Stimulated activated naive B cell treated with anti-CD40 and anti-IgM and Interleukin-4, amounts not matched to agents 10 μg/mL and 1 μg/mL and 100 μg/mL, for 72 hours (primary cell): ENCODE results near the gene SLC37A2.

ENCODE experiments used
- ATAC-seq, 2 donors: fragments of 150-1000 bp; cut with Tn5 transposase; replicated peaks; 2 replicates each; pipeline ENCODE4 v1.10.0; 2021; ENCODE audit warnings: moderate library complexity in 1 of 2
- DNase-seq: peaks from one replicate; pipeline ENCODE4 v3.0.0; 2021
- H3K27ac Mint-ChIP-seq: one replicate; pipeline ENCODE4 v1.8.0; 2022; ENCODE audit warnings: mild to moderate bottlenecking, mixed read lengths
- H3K27me3 Mint-ChIP-seq, 2 donors: one replicate each; pipeline ENCODE4 v1.8.0; 2022; ENCODE audit warnings: mixed read lengths in 2 of 2
- H3K36me3 Mint-ChIP-seq, 2 donors: one replicate each; pipeline ENCODE4 v1.8.0; 2022; ENCODE audit warnings: mixed read lengths in 2 of 2, mild to moderate bottlenecking in 1 of 2
- H3K4me1 Mint-ChIP-seq, 2 donors: one replicate each; pipeline ENCODE4 v1.8.0; 2022; ENCODE audit warnings: mixed read lengths in 2 of 2, mild to moderate bottlenecking in 1 of 2
- H3K4me3 Mint-ChIP-seq, 2 donors: one replicate each; pipeline ENCODE4 v1.8.0; 2022; ENCODE audit warnings: mild to moderate bottlenecking in 2 of 2, mixed read lengths in 2 of 2, moderate library complexity in 1 of 2
- H3K9me3 Mint-ChIP-seq, 2 donors: one replicate each; pipeline ENCODE4 v1.8.0; 2022; ENCODE audit warnings: mixed read lengths in 2 of 2, mild to moderate bottlenecking in 1 of 2

SLC37A2 gene

DNA sequence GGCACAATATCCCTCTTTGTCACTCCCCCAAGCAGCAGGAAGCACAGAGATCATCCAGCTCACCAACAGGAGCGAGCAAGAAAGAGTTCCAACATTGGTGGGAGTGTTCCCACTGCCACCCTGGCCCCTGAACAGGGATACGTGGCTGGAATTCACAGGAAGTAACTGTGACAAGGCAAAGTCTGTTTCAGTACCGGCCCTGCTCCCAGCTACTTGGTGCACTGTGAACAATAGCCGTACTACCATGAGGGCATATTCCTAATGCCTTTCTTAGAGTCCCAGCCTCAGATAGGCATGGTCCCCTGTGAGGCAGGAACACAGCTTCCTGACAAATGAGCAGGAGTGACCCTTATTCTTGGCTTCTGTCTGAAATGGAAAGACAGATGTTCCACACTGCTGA lies 1.8 kb upstream of the SLC37A2 start:
- H3K9me3 Mint-ChIP-seq: no peaks in the 10 kb centered on the region
- no peaks in the 10 kb centered on the region for H3K36me3 Mint-ChIP-seq
- H3K4me3 Mint-ChIP-seq: no peak overlapping the region
- H3K27me3 Mint-ChIP-seq: peaks cover 7 to 32% of the 10 kb centered on the region in 2 donors
- no peak overlapping the region for H3K27ac Mint-ChIP-seq
- peaks cover 7 to 18% of the 10 kb centered on the region in 2 donors for H3K4me1 Mint-ChIP-seq
- DNase-seq: no peak
- no peak for ATAC-seq

DNA sequence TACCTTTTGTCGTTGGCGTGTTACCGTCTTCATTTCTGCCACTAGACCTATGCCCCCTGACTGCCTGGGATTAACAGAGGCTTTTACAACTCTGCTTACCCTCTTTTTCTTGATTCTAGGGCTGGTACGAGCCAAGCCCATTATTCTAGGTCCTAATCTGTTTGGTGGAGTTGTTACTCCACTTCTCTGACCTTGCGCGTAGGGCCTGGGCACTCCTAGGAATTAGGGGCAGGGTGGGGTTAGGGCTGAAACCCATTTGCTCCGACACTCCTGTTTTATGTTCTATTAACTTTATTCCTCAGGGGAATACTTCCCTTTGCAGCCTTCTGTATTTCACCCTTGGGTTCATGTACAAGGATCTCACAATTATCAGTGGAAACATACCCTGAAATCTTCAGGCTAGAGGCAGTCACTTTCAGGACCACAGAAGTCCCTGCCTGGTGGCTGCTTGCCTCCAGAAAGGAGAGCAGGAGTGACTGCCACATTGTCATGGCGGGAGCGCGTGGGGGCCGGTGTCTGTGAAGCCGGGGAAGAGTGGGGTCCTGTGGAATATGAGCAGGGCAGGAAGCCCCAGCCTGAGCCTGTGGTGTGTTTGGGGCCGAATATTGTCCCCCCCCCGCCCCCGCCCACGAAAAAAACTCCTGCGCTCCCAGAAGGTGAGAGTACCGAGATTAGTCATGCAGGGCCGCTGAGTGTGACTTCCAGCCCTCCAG lies 731 bp upstream of the SLC37A2 start:
- Mint-ChIP-seq H3K4me3 (peak overlapping the region; percentile 88 to 90), H3K4me1 (peaks cover 7 to 18% of the 10 kb centered on the region in 2 donors), H3K27ac (peak overlapping the region; percentile 94), H3K9me3 (no peaks in the 10 kb centered on the region), H3K27me3 (peaks cover 7 to 32% of the 10 kb centered on the region in 2 donors), H3K36me3 (no peaks in the 10 kb centered on the region)
- peak; percentile 4 to 9 for ATAC-seq
- no peak for DNase-seq

DNA sequence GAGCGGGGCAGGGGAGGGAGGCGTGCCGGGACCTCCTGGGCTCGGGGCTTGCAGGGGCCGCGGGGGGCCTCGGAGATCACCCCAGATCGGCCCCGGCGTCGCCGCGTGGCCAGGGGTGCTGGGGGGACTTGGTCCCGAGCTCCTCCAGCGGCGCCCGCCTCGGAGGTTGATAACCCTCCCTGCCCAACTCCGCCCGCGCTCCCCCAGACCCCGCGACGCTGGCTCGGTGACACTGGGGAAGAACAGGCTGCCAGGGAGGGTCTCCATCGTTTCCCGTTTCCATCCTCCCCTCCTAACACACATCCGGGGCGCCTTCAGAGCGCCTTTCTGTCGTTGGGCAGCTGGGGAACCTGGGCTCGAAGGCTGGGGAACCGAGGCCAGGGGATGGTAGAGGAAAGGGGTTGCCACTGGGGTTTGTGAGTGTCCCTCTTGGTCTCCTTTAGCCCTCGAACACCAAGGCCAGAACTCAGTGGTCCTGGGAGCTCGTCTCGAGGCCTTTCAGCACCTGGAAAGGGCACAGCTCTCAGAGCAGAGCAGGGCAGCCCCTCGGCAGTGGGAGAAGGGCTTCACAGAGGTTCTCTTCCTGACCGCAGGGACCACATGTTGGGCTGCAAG lies 431 bp downstream of the SLC37A2 start:
- H3K4me1 Mint-ChIP-seq: peaks cover 10 to 23% of the 10 kb centered on the region in 2 donors
- H3K36me3 Mint-ChIP-seq: peaks cover 0 to 3% of the 10 kb centered on the region in 2 donors
- peak overlapping the region; percentile 89 for H3K27ac Mint-ChIP-seq
- no peak for DNase-seq
- peaks cover 7 to 36% of the 10 kb centered on the region in 2 donors for H3K27me3 Mint-ChIP-seq
- H3K4me3 Mint-ChIP-seq: peak overlapping the region; percentile 88 to 90
- ATAC-seq: peak in 1 of 2 donors; percentile 20
- H3K9me3 Mint-ChIP-seq: no peaks in the 10 kb centered on the region

DNA sequence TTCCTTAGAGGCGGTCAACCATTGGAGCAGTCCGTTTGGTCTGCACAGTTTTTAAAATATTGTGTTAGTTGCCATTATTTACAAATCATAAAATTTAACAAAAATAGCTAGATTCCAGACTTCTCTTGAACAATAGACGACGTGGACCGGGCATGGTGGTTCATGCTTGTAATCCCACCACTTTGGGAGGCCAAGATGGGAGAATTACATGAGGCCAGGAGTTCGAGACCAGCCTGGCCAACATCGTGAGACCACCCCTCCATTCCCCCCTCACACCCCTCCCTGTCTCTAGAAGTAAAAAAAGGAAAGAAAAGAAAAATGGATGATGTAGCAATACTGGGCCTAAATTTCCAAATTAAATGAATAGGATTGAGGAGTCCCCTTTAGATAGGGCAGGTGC lies 965 bp downstream of the SLC37A2 start:
- DNase-seq: no peak
- Mint-ChIP-seq H3K9me3 (no peaks in the 10 kb centered on the region), H3K4me1 (peaks cover 11 to 23% of the 10 kb centered on the region in 2 donors), H3K36me3 (peaks cover 0 to 3% of the 10 kb centered on the region in 2 donors), H3K4me3 (peak overlapping the region; percentile 49 to 90), H3K27me3 (peaks cover 7 to 38% of the 10 kb centered on the region in 2 donors), H3K27ac (no peak overlapping the region)
- no peak for ATAC-seq

DNA sequence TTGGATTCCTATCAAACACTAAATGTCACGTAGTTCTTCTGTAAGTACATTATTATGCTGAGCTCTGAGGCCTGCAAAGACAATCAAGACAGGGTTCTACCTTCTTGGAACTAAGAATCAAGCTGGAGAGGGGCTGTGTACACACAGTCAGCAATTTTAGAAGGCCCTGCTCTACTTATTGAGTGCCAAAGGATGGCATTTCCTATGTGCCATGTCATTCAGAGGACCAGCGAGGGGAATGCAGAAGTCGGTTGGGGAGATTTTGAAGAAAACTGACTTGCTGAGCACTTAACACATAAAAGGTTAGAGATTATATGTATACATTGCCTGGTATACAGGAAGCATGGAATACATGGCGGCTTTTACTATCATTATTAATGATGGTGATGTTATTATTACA lies 5.3 kb downstream of the SLC37A2 start:
- no peaks in the 10 kb centered on the region for H3K9me3 Mint-ChIP-seq
- ATAC-seq (no peak), DNase-seq (no peak)
- peaks cover 4 to 32% of the 10 kb centered on the region in 2 donors for H3K27me3 Mint-ChIP-seq
- no peak overlapping the region for H3K4me3 Mint-ChIP-seq
- H3K36me3 Mint-ChIP-seq: peaks cover 0 to 3% of the 10 kb centered on the region in 2 donors
- peaks cover 42 to 51% of the 10 kb centered on the region in 2 donors for H3K4me1 Mint-ChIP-seq
- H3K27ac Mint-ChIP-seq: no peak overlapping the region

DNA sequence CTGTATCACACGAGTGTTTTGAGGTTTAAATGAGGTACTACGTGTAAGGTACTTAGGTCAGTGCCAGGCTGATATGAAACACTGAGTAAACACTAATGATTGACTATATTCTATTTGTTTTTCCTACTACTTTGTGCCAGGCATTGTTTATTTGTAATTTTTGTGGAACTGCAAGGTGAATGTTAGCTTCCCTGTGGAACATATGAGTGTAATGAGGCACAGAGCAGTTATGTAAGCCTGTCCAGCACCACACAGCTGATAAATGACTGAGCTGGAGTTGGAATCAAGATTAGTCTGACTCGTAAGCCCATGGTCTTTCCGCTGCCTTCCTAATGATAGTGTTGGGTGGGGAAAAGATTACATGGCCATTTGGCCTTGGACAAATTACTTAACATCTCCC lies 5.9 kb downstream of the SLC37A2 start:
- Mint-ChIP-seq H3K4me1 (peaks cover 45 to 50% of the 10 kb centered on the region in 2 donors), H3K27ac (no peak overlapping the region), H3K27me3 (peaks cover 4 to 26% of the 10 kb centered on the region in 2 donors), H3K4me3 (no peak overlapping the region), H3K36me3 (peaks cover 0 to 7% of the 10 kb centered on the region in 2 donors), H3K9me3 (no peaks in the 10 kb centered on the region)
- no peak for ATAC-seq
- DNase-seq: no peak

DNA sequence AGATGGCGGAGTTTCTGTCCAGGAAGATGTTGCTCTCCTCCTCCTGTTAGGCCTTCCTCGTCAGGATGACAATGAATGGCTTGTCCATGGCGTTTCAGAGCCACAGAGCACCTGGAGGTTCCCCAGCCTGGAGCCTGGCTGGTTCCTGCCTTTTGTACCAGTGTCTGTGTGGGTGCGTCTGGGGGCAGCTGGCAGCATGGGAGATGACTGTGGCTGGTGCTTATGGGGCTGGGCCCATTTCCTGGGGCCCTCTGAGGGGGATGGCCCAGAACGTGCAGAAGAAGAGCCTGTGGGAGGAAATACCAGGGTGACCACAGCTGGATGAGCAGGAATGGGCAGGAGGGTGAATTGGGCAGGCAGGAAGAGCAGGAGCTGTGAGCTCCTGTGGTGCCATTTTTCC lies 6.7 kb downstream of the SLC37A2 start:
- no peaks in the 10 kb centered on the region for H3K9me3 Mint-ChIP-seq
- H3K27me3 Mint-ChIP-seq: peaks cover 0 to 18% of the 10 kb centered on the region in 2 donors
- ATAC-seq: no peak
- peak overlapping the region; percentile 88 for H3K27ac Mint-ChIP-seq
- H3K36me3 Mint-ChIP-seq: peaks cover 0 to 10% of the 10 kb centered on the region in 2 donors
- H3K4me3 Mint-ChIP-seq: no peak overlapping the region
- DNase-seq: no peak
- peaks cover 47 to 54% of the 10 kb centered on the region in 2 donors for H3K4me1 Mint-ChIP-seq

DNA sequence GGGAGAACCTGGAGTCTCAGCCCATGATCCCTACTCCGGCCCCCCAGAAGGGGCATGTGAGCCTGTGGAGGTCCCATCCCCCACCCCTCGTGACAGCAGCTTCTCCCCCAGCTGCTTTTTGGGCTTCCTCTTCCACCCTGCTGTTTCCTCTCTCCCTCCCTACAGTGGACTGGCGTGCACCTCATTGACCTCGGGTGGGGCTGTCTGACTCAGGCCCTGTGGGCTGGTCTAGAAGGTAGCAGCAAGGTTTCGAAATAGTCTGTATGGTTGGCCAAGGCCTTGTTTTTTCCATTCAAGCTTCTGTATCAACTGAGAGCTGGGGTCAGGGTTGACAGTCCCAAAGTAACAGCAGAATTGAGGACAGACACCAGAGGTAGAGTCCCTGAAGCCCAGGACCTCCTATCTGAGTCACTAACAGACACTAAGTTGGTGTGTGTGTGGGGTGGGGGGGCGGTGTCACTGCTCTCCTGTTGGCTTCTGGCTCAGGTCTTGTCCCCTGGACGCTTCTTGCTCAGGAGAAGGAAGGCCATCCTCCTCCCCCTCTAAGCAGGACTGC lies 7.7 kb downstream of the SLC37A2 start:
- ATAC-seq (peak; percentile 84 to 86), DNase-seq (peak; percentile 66)
- H3K4me3 Mint-ChIP-seq: peak overlapping the region in 1 of 2 donors; percentile 1
- peak overlapping the region; percentile 95 for H3K27ac Mint-ChIP-seq
- peaks cover 0 to 16% of the 10 kb centered on the region in 2 donors for H3K27me3 Mint-ChIP-seq
- H3K9me3 Mint-ChIP-seq: no peaks in the 10 kb centered on the region
- H3K36me3 Mint-ChIP-seq: peaks cover 0 to 10% of the 10 kb centered on the region in 2 donors
- peaks cover 48 to 54% of the 10 kb centered on the region in 2 donors for H3K4me1 Mint-ChIP-seq

DNA sequence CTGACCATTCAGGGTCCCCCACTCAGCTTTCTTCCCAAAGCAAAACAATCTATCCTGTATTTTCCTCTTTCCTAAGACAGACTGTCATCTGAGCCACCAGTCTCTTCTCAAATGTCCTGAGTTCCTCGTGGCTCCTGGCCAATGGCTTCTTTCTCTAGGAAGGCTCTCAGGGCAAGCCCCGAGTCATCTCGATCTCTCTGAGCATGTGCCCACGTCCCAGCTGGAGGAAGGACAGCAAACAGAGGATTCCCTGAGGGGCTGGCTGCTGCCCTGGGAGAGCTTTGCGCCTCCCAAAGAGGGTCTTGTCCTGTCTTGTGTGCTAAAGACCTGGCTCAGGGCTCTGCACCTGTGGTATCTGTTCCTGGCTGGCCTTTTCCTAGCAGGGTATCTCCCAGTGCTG lies 8.3 kb downstream of the SLC37A2 start:
- peak overlapping the region; percentile 95 for H3K27ac Mint-ChIP-seq
- peaks cover 0 to 16% of the 10 kb centered on the region in 2 donors for H3K27me3 Mint-ChIP-seq
- H3K9me3 Mint-ChIP-seq: no peaks in the 10 kb centered on the region
- H3K36me3 Mint-ChIP-seq: peaks cover 0 to 10% of the 10 kb centered on the region in 2 donors
- no peak for DNase-seq
- H3K4me3 Mint-ChIP-seq: peak overlapping the region in 1 of 2 donors; percentile 29
- peaks cover 48 to 54% of the 10 kb centered on the region in 2 donors for H3K4me1 Mint-ChIP-seq
- no peak for ATAC-seq

DNA sequence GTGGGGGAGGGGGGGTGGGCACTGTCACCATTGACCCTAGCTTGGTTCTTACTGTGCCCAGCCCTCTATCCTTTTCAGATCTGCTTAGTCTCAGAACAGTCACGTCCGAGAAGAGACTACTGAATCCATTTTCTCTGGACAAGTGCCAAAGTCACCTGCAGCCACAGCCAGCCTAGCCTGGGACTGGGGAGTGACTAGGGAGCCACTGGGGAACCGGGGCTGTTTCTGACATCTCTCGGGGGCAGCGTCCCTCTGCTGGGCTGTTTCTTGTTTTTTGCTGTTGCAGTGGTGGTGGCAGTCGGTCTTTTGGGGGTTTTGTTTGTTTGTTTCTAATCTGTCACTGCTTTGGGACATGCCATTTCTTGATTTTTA lies 8.7 kb downstream of the SLC37A2 start:
- Mint-ChIP-seq H3K27me3 (peaks cover 0 to 16% of the 10 kb centered on the region in 2 donors), H3K36me3 (peaks cover 2 to 10% of the 10 kb centered on the region in 2 donors), H3K27ac (peak overlapping the region; percentile 95), H3K4me1 (peaks cover 48 to 54% of the 10 kb centered on the region in 2 donors), H3K9me3 (no peaks in the 10 kb centered on the region), H3K4me3 (peak overlapping the region in 1 of 2 donors; percentile 8)
- DNase-seq: no peak
- no peak for ATAC-seq

DNA sequence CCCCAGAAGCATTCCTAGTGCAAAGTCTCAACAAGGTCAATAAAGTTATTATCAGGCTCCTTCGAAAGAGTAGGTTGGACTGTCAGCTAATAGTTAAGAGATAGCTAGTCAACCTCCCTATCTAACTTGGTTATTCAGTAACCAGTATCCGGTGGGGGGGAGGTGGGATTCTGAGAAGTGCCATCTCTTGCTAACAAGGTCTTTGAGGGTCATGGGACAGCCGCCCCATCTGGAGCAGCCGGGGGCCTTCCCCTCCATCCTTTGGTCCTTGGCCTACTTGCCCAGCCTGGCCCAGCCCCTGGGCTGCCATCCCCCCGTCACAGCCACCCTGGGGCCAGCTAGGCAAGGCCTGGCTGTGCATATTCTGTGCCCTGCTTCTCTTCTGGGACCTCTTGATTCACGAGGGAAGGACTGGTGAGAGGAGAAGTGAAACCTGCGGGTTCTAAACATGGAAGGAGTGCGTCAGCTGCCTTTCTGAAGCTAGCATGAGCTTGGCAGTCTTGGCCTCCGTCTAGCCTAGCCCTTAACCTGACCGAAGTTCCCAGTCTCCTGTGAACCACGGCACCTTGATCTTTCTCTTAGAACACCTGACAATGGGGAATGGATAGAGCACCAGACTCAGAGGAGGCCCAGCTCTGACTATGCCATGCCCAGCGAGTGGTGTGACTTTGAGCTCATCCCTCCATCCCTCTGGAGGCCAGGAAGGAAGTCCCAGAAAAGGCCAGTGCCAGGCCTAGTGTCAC lies 9.3 kb downstream of the SLC37A2 start:
- ATAC-seq (peak; percentile 84 to 86), DNase-seq (peak; percentile 76)
- peaks cover 48 to 54% of the 10 kb centered on the region in 2 donors for H3K4me1 Mint-ChIP-seq
- peak overlapping the region; percentile 95 for H3K27ac Mint-ChIP-seq
- peaks cover 0 to 16% of the 10 kb centered on the region in 2 donors for H3K27me3 Mint-ChIP-seq
- peak overlapping the region; percentile 8 to 20 for H3K4me3 Mint-ChIP-seq
- no peaks in the 10 kb centered on the region for H3K9me3 Mint-ChIP-seq
- peaks cover 2 to 10% of the 10 kb centered on the region in 2 donors for H3K36me3 Mint-ChIP-seq

DNA sequence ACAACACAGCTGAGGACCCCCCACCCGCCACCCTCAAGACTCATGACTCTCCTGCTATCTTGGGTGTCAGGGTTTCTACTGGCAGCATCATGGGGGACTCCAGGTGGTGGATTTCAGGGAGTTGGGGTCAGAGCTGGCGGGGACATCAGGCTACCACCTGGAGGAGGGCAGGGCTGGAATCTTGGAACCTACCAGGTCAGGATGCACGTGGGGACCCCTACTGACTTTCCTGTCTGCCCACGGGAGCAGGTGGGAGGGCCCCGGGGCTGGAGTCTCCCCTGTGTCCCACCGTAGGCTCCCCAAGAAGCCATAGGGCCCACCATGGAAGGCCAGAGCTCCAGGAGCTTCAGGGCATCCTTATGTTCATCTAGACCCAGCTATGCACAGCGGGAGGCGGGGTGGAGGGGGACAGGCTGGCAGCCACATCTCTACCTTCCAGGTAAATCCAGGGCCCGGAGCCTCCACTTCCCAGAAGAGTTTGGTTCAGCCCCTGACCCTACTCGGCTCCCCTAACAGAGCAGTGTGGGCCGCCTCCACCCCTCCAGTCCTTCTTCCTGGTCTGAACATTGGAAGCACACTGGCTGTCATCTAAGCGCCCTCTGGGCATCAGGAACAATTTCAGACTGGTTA lies 10.0 kb downstream of the SLC37A2 start:
- ATAC-seq (no peak), DNase-seq (no peak)
- peaks cover 2 to 10% of the 10 kb centered on the region in 2 donors for H3K36me3 Mint-ChIP-seq
- peaks cover 48 to 54% of the 10 kb centered on the region in 2 donors for H3K4me1 Mint-ChIP-seq
- H3K27ac Mint-ChIP-seq: peak overlapping the region; percentile 95
- H3K4me3 Mint-ChIP-seq: peak overlapping the region in 1 of 2 donors; percentile 20
- H3K9me3 Mint-ChIP-seq: no peaks in the 10 kb centered on the region
- peaks cover 3 to 20% of the 10 kb centered on the region in 2 donors for H3K27me3 Mint-ChIP-seq

DNA sequence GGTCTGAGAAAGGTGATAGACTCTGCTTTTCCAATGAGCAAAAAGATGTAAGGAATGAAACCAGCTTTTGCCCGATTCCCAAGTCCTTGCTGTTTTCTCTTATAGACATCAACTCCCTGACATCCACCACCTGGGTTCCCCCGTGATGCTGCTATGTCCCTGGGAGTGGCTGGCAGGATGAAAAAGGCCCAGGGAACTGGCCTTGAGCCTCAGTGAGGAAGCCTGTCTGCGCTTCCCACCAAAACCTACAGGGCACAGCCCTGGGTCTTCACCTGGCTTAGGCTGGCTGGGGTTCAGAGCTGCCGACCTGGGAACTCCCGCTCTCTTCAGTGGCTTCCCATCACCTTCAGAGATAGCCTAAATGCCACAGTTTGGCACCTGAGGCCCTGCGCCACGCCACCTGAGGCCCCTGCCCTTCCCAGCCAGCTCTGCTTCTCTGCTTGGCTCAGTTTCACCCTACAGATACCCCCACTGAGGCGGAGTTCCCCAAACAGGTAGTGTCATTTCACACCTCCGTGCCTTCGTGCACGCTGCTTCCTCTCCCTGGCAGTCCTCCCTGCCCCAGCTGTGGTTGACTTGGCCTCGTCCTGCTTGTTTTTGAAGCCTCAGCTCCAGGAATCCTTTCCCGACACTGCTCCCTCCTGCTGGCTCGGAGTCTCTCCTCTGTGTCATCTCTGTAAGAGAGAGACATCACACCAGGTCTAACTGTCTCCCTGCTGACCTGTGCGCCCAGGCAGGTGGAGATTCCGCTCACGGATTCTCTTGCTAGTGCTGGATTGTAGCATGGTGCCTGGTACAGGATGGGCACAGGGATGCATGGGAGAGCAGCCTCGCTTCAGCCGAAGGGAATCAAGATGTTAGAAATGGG lies 10.7 kb downstream of the SLC37A2 start:
- H3K4me3 Mint-ChIP-seq: no peak overlapping the region
- ATAC-seq (no peak), DNase-seq (no peak)
- peak overlapping the region; percentile 47 for H3K27ac Mint-ChIP-seq
- peaks cover 6 to 21% of the 10 kb centered on the region in 2 donors for H3K27me3 Mint-ChIP-seq
- no peaks in the 10 kb centered on the region for H3K9me3 Mint-ChIP-seq
- peaks cover 2 to 7% of the 10 kb centered on the region in 2 donors for H3K36me3 Mint-ChIP-seq
- H3K4me1 Mint-ChIP-seq: peaks cover 46 to 50% of the 10 kb centered on the region in 2 donors
